ENCODE data around the gene FNDC3B.

DNA sequence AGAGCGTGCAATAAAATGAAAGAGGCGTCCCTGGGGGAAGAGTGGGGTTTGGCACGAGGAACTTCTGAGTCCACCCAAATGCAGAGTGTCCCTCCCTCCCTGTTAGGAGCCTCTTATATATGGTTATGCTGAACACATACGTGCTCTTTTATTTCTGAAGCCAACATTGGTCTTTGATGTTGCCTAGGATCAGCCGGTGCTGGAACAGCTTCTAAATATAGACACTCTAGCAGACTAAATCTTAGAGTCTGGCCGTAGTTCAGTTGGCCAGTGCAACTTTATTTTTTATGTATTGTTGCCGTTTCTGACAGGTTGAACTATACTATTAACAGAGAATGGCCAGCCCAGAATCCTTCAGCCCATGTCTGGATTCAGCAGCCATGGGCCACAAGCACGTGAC is 280.2 kb downstream of the FNDC3B start:
- TF ChIP-seq, protein P1, sequence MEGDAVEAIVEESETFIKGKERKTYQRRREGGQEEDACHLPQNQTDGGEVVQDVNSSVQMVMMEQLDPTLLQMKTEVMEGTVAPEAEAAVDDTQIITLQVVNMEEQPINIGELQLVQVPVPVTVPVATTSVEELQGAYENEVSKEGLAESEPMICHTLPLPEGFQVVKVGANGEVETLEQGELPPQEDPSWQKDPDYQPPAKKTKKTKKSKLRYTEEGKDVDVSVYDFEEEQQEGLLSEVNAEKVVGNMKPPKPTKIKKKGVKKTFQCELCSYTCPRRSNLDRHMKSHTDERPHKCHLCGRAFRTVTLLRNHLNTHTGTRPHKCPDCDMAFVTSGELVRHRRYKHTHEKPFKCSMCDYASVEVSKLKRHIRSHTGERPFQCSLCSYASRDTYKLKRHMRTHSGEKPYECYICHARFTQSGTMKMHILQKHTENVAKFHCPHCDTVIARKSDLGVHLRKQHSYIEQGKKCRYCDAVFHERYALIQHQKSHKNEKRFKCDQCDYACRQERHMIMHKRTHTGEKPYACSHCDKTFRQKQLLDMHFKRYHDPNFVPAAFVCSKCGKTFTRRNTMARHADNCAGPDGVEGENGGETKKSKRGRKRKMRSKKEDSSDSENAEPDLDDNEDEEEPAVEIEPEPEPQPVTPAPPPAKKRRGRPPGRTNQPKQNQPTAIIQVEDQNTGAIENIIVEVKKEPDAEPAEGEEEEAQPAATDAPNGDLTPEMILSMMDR (IDR thresholded peaks at IDR 0.05): no peak
- no peak for TF ChIP-seq POLR2AphosphoS5 (IDR thresholded peaks at IDR 0.05)
- no peak for TF ChIP-seq EP300 (IDR thresholded peaks at IDR 0.05)

Measured in esophagus muscularis mucosa (tissue), 4 donors.